ENCODE measurements around the gene SSR1. TPM values are rescaled to one million over a fixed set of nuclear protein-coding genes. Genes with fewer than 3 reads are reported as not detected.
A peak's percentile ranks its signal among the peaks of the same experiment; 100 is the strongest.

The SSR1 gene
- total and polyA plus RNA-seq, 9 of the 15 experiments (the other 6 are each of a cell fraction or from before 2014, with no cell fraction given), result 87.7 to 220 (median 144) TPM

GRCh38 chr6:7243179-7243981 lies 69.6 kb downstream of the SSR1 start (continued):
- TF ChIP-seq ARID4B (CRISPR knock-in tag; IDR thresholded peaks at IDR 0.05) (no peak), OTX1 (CRISPR knock-in tag; IDR thresholded peaks at IDR 0.05) (no peak), DEAF1 (CRISPR knock-in tag; IDR thresholded peaks at IDR 0.05) (peak; percentile 81), ZNF24 (IDR thresholded peaks at IDR 0.05) (peak; percentile 59; the same call in 1 of the 2 replicates), KHSRP (IDR thresholded peaks at IDR 0.05) (no peak), HDAC2 (IDR thresholded peaks at IDR 0.05) (0 out of 2 replicates have a peak, but pooled peaks have one; percentile 39), SMARCA4 (IDR thresholded peaks at IDR 0.05) (peak; percentile 52; the same call in 1 of the 2 replicates), XRCC4 (IDR thresholded peaks at IDR 0.05; ENCODE audit: extremely low read depth, insufficient read depth, insufficient read length) (no peak), TGIF2 (CRISPR knock-in tag; IDR thresholded peaks at IDR 0.05) (no peak), SMARCB1 (IDR thresholded peaks at IDR 0.05; ENCODE audit: insufficient read length, low read depth) (no peak), EP300 (IDR thresholded peaks at IDR 0.05; ENCODE audit: low read length) (no peak), ZBTB1 (CRISPR knock-in tag; IDR thresholded peaks at IDR 0.05; ENCODE audit: borderline replicate concordance, low read depth) (no peak), DACH1 (IDR thresholded peaks at IDR 0.05; ENCODE audit: partially characterized antibody) (peak; percentile 21), FOS (IDR thresholded peaks at IDR 0.05; ENCODE audit: extremely low read depth, insufficient read length) (no peak), HMBOX1 (IDR thresholded peaks at IDR 0.05) (peak; percentile 15; the same call in 1 of the 2 replicates), MTA1 (IDR thresholded peaks at IDR 0.05; ENCODE audit: borderline replicate concordance) (peak; percentile 72; the same call in 1 of the 2 replicates), THAP7 (CRISPR knock-in tag; IDR thresholded peaks at IDR 0.05) (no peak), STAG1 (CRISPR knock-in tag; IDR thresholded peaks at IDR 0.05; ENCODE audit: borderline replicate concordance) (peak; percentile 56; the same call in 1 of the 2 replicates), ILF3 (IDR thresholded peaks at IDR 0.05; ENCODE audit: borderline replicate concordance) (0 out of 2 replicates have a peak, but pooled peaks have one; percentile 45), NFE2L1 (tag; IDR thresholded peaks at IDR 0.05; ENCODE audit: borderline replicate concordance, low read depth) (no peak), ZFPM2 (CRISPR knock-in tag; IDR thresholded peaks at IDR 0.05) (no peak), HOXB6 (CRISPR knock-in tag; IDR thresholded peaks at IDR 0.05; ENCODE audit: borderline replicate concordance) (no peak), NCOA6 (IDR thresholded peaks at IDR 0.05) (no peak)
